ENCODE results near the gene HDAC7. TPM values are rescaled to one million over a fixed set of nuclear protein-coding genes. Genes with fewer than 3 reads are reported as not detected.

Gene HDAC7
- total RNA-seq, 2 donors from 2014 or later, result 27.3 to 29.7 TPM

DNA sequence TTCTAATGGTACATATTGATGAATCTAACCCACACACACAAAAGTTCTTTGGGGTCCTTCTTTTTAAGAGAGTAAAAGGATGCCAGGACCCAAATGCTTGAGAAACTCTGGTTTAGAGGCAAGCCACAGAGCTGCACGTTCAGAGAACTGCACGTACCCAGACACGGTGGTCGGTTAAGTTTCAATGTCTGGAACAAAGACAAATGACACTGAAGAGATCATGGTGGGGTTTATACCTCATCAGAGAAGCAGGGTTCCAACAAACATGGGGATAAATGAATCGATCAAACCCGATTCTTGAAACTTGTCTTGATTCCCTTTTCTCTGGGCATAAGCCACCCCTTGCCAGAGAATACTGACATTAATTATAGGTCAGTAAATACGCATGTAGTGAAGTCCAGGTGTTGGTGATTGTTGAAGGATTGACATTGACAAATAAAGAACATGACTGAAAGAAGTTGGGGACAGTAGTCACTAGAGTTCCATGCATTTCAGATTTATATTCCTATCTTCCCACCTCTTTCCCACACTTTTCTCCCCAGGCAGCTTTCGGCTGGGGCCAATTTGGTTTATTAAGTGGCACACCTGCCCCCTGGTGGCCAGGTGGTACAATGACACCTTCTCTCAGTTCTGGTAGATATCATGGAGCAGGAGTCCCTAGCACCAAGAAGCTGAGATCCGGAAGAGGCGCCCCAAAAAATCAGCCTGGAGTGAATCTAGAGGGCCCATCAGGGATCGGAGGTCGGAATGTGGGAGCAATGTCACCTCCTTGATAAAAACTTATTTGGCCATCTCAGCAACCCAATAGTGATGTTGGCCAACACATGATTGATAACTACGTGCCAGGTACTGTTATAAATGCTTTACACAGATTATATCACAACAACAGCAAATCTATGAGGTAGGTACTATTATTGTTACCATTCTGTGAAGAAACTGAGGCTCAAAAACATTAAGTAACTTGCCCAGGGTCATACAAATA, 17.8 kb upstream of the HDAC7 start:
- peak; percentile 93 for TF ChIP-seq CTCF (IDR thresholded peaks at IDR 0.05)
- Histone ChIP-seq H3K27ac (no peak overlapping the region), H3K4me1 (no peaks in the 10 kb centered on the region), H3K9me3 (no peaks in the 10 kb centered on the region), H3K27me3 (no peaks in the 10 kb centered on the region), H3K4me3 (no peak overlapping the region), H3K36me3 (no peaks in the 10 kb centered on the region), H3K9ac (ENCODE audit: low read depth in 2 of 2, low read length in 2 of 2) (no peak overlapping the region)
- DNase-seq, result peak; percentile 73
- intact Hi-C loops (cut with DNase I), result loop anchor here (2.0 to 5.0 kb wide), 3 partner anchors 35 to 121 kb away; no protein-coding TSS in a partner anchor

DNA sequence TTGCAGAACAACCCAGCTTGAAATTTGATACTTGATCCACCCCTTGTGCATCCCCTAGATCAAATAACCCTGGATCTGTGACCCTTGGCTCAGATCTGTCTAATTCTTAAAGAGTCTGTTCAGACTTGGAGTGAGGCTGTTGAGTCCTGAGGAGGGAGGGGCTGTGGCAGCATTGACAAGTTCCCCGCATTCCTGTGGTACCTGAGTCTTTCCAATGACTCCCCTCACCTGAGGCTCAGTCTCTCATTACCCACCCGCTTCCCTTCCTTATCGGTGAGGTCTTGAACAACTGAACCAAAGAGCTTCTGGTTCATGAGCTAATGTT, 16.1 kb upstream of the HDAC7 start:
- Histone ChIP-seq H3K9me3 (no peaks in the 10 kb centered on the region), H3K4me1 (no peaks in the 10 kb centered on the region), H3K4me3 (no peak overlapping the region), H3K9ac (ENCODE audit: low read depth in 2 of 2, low read length in 2 of 2) (no peak overlapping the region), H3K27me3 (no peaks in the 10 kb centered on the region), H3K27ac (no peak overlapping the region), H3K36me3 (no peaks in the 10 kb centered on the region)
- no peak for TF ChIP-seq CTCF (IDR thresholded peaks at IDR 0.05)
- intact Hi-C loops (cut with DNase I), result loop anchor here (5.0 kb wide), 2 partner anchors 33 to 53 kb away; no protein-coding TSS in a partner anchor
- DNase-seq, result no peak

GRCh38 chr12:47835006-47835830, 15.5 kb upstream of the HDAC7 start:
- H3K27me3 ChIP-seq, result no peaks in the 10 kb centered on the region
- no peak for TF ChIP-seq CTCF (IDR thresholded peaks at IDR 0.05)
- H3K4me3 ChIP-seq, result no peak overlapping the region
- H3K9me3 ChIP-seq, result no peaks in the 10 kb centered on the region
- intact Hi-C loops (cut with DNase I), result loop anchor here (5.0 kb wide), 2 partner anchors 33 to 53 kb away; no protein-coding TSS in a partner anchor
- DNase-seq, result no peak
- no peak overlapping the region for H3K27ac ChIP-seq
- no peaks in the 10 kb centered on the region for H3K36me3 ChIP-seq
- H3K9ac ChIP-seq (ENCODE audit: low read depth in 2 of 2, low read length in 2 of 2), result no peak overlapping the region
- H3K4me1 ChIP-seq, result no peaks in the 10 kb centered on the region

DNA sequence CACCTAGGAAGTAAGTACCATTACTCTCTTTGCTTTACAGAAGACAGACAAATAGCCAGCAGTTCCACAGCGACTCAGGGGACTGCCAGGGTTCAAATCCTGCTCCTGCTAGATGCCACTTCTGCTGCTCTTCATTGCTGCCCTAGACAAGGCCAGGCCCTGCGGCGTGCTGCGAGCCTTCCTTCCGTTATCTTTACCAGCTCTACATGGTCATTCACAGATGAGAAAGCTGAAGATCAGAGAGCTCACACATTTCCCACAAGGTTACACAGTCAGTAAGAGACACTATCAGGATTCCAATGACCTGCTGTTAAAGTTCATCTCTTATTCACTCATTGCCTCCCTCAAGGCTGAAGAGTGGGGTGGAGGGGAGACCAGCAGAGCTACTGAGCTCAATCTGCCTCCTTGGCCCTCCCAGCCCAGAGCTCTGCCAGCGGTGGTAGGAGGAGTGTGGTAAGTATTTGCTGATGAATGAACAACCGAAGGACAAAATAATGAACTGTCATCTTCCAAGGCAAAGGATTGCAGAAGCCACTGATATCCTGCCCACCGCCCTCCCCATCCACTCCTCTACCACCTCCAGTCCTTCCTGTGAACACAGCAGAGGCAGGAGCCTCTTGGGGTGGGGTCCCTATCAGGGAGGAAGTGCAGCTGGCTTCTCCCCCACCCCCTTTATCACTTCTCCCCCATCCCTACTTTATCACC, 14.6 kb upstream of the HDAC7 start:
- no peak overlapping the region for H3K9ac ChIP-seq (ENCODE audit: low read depth in 2 of 2, low read length in 2 of 2)
- intact Hi-C loops (cut with DNase I), result no loop called here
- H3K4me3 ChIP-seq, result no peak overlapping the region
- no peak overlapping the region for H3K27ac ChIP-seq
- no peak for TF ChIP-seq CTCF (IDR thresholded peaks at IDR 0.05)
- H3K27me3 ChIP-seq, result no peaks in the 10 kb centered on the region
- no peaks in the 10 kb centered on the region for H3K9me3 ChIP-seq
- no peaks in the 10 kb centered on the region for H3K36me3 ChIP-seq
- H3K4me1 ChIP-seq, result peaks cover 3% of the 10 kb centered on the region
- DNase-seq, result no peak

GRCh38 chr12:47833591-47834012, 13.9 kb upstream of the HDAC7 start:
- no peaks in the 10 kb centered on the region for H3K9me3 ChIP-seq
- no peak for DNase-seq
- H3K36me3 ChIP-seq, result no peaks in the 10 kb centered on the region
- H3K4me1 ChIP-seq, result peaks cover 8% of the 10 kb centered on the region
- no peaks in the 10 kb centered on the region for H3K27me3 ChIP-seq
- intact Hi-C loops (cut with DNase I), result no loop called here
- no peak overlapping the region for H3K27ac ChIP-seq
- TF ChIP-seq CTCF (IDR thresholded peaks at IDR 0.05), result no peak
- no peak overlapping the region for H3K4me3 ChIP-seq
- H3K9ac ChIP-seq (ENCODE audit: low read depth in 2 of 2, low read length in 2 of 2), result no peak overlapping the region
